Kidney epithelial cell (primary cell): ENCODE results near the gene XXYLT1. TPM values are rescaled to one million over a fixed set of nuclear protein-coding genes. Genes with fewer than 3 reads are reported as not detected.
A peak's percentile ranks its signal among the peaks of the same experiment; 100 is the strongest.
"Not testable (repeated sequence)": the region's sequence is repeated elsewhere in the genome, so short reads cannot be mapped to it uniquely, and the experiment has no call there.

ENCODE experiments used
- DNase-seq: peaks from one replicate; pipeline ENCODE4 v3.0.0-alpha.2; 2010; ENCODE audit warnings: low read depth
- H3K27me3 ChIP-seq: 2 replicates; pipeline ENCODE4 v1.6.0; 2011; ENCODE audit warnings: low read length; ENCODE audit not compliant: control insufficient read depth, insufficient read depth
- H3K36me3 ChIP-seq: 2 replicates; pipeline ENCODE4 v1.5.1; 2011; ENCODE audit warnings: low read length; ENCODE audit not compliant: control insufficient read depth, insufficient read depth
- H3K4me3 ChIP-seq: 2 replicates; pipeline ENCODE4 v1.5.1; 2011; ENCODE audit warnings: low read depth, mild to moderate bottlenecking, control low read depth, low read length
- total RNA-seq: library from RNA; depleted of rRNA; stranded (reverse); fragments of >200 nt; gene quantifications from 2 replicates; pipeline ENCODE4 v1.2.3, GENCODE V29; 2015
- TF ChIP-seq, protein P1 (sequence below): IDR thresholded peaks from 2 replicates; pipeline ENCODE4 v1.5.1; 2011; ENCODE audit warnings: mild to moderate bottlenecking, moderate library complexity, low read length, control low read depth, inconsistent platforms; ENCODE audit not compliant: insufficient read depth, poor library complexity, severe bottlenecking

Gene XXYLT1
- total RNA-seq, 1 donor from 2014 or later, result 18.7 TPM

DNA sequence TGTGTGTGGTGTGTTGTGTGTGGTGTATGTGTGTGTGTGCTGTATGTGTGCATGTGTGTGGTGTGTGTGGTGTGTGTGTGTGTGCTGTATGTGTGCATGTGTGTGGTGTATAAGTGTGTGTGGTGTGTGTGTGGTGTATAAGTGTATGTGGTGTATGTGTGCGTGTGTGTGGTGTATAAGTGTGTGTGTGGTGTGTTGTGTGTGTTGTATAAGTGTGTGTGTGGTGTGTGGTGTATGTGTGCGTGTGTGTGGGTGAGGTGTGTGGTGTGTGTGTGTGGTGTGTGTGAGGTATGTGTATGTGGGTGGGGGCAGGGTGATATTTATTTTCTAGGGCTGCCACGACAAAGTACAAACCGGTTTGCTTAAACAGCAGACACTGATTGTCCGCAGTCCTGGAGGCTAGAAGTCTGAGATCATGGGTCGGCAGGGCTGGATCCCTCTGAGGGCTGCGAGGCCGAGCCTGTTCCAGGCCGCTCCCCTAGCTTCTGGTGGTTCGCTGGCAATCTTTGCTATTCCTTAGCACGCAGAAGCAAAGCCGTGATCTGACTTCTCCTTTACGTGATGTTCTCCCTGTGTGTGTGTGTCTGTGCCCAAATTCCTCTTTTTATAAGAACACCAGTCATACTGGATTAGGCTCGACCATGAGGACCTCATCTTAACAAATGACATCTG lies 160.2 kb downstream of the XXYLT1 start:
- Histone ChIP-seq H3K36me3 (no peaks in the 10 kb centered on the region), H3K4me3 (no peak overlapping the region), H3K27me3 (no peaks in the 10 kb centered on the region)
- TF ChIP-seq, protein P1, sequence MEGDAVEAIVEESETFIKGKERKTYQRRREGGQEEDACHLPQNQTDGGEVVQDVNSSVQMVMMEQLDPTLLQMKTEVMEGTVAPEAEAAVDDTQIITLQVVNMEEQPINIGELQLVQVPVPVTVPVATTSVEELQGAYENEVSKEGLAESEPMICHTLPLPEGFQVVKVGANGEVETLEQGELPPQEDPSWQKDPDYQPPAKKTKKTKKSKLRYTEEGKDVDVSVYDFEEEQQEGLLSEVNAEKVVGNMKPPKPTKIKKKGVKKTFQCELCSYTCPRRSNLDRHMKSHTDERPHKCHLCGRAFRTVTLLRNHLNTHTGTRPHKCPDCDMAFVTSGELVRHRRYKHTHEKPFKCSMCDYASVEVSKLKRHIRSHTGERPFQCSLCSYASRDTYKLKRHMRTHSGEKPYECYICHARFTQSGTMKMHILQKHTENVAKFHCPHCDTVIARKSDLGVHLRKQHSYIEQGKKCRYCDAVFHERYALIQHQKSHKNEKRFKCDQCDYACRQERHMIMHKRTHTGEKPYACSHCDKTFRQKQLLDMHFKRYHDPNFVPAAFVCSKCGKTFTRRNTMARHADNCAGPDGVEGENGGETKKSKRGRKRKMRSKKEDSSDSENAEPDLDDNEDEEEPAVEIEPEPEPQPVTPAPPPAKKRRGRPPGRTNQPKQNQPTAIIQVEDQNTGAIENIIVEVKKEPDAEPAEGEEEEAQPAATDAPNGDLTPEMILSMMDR, result no peak
- DNase-seq, result no peak

DNA sequence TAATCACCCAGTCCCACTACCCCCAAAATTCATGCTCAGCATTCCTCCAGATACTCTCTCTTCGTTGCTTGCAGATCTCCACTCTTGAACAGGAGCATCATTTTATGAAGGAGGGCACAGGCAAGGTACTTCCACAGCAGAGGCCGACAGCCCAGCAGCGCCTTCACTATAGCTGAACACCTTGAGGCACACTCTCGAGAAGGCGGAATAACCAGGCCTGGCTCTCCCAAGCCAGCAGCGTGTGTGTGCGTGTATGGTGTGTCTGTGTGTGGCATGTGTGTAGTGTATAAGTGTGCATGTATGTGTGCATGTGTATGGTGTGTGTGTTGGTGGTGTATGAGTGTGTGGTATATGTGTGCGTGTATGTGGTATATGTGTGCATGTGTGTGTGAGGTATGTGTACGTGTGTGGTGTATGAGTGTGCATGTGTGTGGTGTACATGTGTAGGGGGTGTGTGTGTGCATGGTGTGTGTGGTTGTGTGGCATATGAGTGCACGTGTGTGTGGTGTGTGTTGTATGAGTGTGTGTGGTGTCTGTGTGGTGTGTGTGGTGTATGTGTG lies 161.8 kb downstream of the XXYLT1 start:
- Histone ChIP-seq H3K4me3 (no peak overlapping the region), H3K36me3 (no peaks in the 10 kb centered on the region), H3K27me3 (no peaks in the 10 kb centered on the region)
- TF ChIP-seq, protein P1, result no peak
- no peak for DNase-seq

DNA sequence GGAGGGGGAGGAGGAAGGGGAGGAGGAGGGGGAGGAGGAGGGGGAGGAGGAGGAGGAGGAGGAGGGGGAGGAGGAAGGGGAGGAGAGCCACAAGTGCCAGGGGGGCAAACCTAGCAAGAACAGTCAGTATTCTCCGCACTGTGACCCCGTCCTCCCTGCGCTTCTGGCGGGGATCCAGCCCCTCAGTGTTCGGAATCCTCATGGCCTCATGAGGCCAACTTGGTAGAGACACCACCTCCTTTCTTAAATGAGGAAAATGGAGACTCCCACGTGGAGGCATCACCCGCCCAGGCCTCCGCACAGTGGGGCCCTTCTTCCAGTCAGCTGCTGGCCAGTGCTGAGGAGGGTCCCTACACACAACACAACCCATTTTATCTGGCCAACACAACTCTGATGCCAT lies 163.4 kb downstream of the XXYLT1 start:
- Histone ChIP-seq H3K27me3 (no peaks in the 10 kb centered on the region), H3K36me3 (no peaks in the 10 kb centered on the region), H3K4me3 (no peak overlapping the region)
- no peak for DNase-seq
- TF ChIP-seq, protein P1, result no peak

DNA sequence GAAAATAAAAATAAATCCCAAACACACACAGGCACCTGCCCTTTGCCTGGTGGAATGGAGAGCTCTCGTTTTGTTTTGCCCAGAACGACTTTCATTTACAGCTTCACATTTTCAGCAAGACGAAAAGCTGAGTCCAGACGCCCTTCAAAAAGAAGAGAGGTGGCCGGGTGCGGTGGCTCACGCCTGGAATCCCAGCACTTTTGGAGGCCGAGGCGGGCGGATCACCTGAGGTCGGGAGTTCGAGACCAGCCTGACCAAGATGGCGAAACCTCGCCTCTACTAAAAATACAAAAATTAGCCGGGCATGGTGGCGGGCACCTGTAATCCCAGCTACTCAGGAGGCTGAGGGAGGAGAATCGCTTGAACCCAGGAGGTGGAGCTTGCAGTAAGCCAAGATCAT lies 163.9 kb downstream of the XXYLT1 start:
- not testable (repeated sequence) for H3K4me3 ChIP-seq, DNase-seq, H3K36me3 ChIP-seq, H3K27me3 ChIP-seq

DNA sequence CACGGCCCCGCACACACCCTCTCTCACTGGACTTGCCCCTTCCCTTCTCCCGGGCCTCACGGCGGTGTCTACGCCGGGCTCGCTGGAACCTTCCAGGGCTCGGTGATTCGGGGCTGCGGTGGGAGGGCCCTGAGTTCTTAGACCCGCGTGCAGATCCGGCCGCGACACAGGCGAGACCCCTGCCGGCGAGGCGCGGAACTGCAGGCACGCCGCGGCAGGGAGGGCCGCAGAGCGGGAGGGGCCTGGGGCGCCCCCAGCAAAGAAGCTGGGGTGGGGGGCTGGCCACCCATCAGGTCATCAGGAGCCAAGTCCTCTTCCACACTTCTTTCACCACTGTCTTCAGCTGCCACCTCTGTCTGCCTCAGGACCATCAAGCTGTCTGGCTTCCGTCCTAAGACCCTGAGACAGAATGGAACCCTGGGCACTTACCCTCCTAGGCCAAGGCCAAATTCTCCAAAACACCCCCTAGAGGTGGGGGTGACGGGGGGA lies 164.5 kb downstream of the XXYLT1 start:
- H3K36me3 ChIP-seq, result no peaks in the 10 kb centered on the region
- TF ChIP-seq, protein P1, result peak; percentile 93
- no peak overlapping the region for H3K4me3 ChIP-seq
- no peaks in the 10 kb centered on the region for H3K27me3 ChIP-seq
- DNase-seq, result no peak

DNA sequence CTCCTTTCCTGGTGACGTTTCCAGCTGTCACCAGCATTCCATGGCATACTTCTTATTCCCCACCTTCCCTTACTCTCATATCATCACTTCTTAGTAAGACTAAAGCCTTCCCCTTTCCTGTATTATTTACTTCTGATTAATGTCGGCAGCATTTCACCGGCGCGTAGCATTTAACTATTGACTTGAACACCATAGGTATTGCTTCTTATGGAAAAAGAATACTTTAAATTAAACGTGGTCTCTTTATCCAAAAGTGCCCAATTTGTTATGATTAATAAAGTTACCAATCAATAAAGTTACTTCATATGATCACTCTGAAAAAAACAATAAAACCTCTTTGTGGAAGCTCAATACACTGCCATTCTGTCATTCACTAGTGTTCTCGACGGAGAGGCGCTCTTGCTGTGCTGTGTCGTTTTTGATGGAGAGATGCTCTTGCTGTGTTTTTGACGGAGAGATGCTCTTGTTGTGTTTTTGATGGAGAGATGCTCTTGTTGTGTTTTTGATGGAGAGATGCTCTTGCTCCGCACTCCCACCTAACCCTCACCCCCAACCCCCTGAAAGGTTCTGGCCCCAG lies 165.0 kb downstream of the XXYLT1 start:
- TF ChIP-seq, protein P1, result no peak
- H3K4me3 ChIP-seq, result no peak overlapping the region
- no peaks in the 10 kb centered on the region for H3K27me3 ChIP-seq
- H3K36me3 ChIP-seq, result no peaks in the 10 kb centered on the region
- no peak for DNase-seq
